B cell (primary cell): ENCODE data around the gene TOB2. TPM values are rescaled to one million over a fixed set of nuclear protein-coding genes. Genes with fewer than 3 reads are reported as not detected.
A peak's percentile ranks its signal among the peaks of the same experiment; 100 is the strongest.

ENCODE experiments used
- ATAC-seq: fragments of 200-7000 bp; cut with Tn5 transposase; one replicate; pipeline ENCODE4 v1.10.0; 2021; ENCODE audit warnings: low read depth, mild to moderate bottlenecking, moderate number of reproducible peaks, moderate library complexity
- CTCF ChIA-PET: fragments of 350-600 bp; sonication (Branson Sonifier 250); formaldehyde crosslinking; loops from one replicate; lab custom pipeline; 2021; ENCODE audit warnings: antibody characterized with exemption, inconsistent platforms; lab: Charles Lee
- POLR2A ChIA-PET: fragments of 350-600 bp; sonication (Branson Sonifier 250); formaldehyde crosslinking; loops from one replicate; lab custom pipeline; 2021; ENCODE audit warnings: antibody characterized with exemption; lab: Charles Lee
- DNase-seq: peaks from one replicate; pipeline ENCODE4 v3.0.0; 2013
- H2AFZ ChIP-seq: 2 replicates; pipeline ENCODE4 v1.6.1; 2012; ENCODE audit warnings: mild to moderate bottlenecking, low read depth, low read length; ENCODE audit not compliant: insufficient read depth, poor library complexity, severe bottlenecking
- H3K27ac ChIP-seq, 2 donors: 1 replicate in 1 of 2; 2 replicates in 1 of 2; pipeline ENCODE4 v1.5.1; 2012 to 2013; ENCODE audit warnings: low read length in 2 of 2, mild to moderate bottlenecking in 2 of 2, moderate library complexity in 1 of 2
- H3K27me3 ChIP-seq, 4 experiments: fragments of 200-600 bp in 1 of 4; sonication (generic) in 1 of 4; replicated peaks in 1 of 4; 1 replicate in 2 of 4; 2 replicates in 2 of 4; pipeline versions ENCODE4 v1.6.1 to v1.7.0; 2013 to 2016; ENCODE audit warnings: low read length in 3 of 4, mild to moderate bottlenecking in 2 of 4, mixed read lengths in 1 of 4, moderate library complexity in 1 of 4; ENCODE audit not compliant: insufficient read depth in 4 of 4, control insufficient read depth in 3 of 4; ENCODE audit errors: control extremely low read depth in 1 of 4
- H3K36me3 ChIP-seq, 2 experiments: replicated peaks in 1 of 2; 1 replicate in 1 of 2; 2 replicates in 1 of 2; pipeline versions ENCODE4 v1.6.1 to v1.7.1; 2013; ENCODE audit warnings: low read length in 1 of 2; ENCODE audit not compliant: insufficient read depth in 2 of 2, control insufficient read depth in 1 of 2; ENCODE audit errors: control extremely low read depth in 1 of 2, extremely low read depth in 1 of 2
- H3K4me1 ChIP-seq, 2 donors: fragments of 200-600 bp in 1 of 2; sonication (generic) in 1 of 2; 1 replicate in 1 of 2; 2 replicates in 1 of 2; pipeline versions ENCODE4 v1.5.1 to v1.6.1; 2013 to 2017; ENCODE audit warnings: low read length in 2 of 2; ENCODE audit not compliant: control insufficient read depth in 2 of 2, insufficient read depth in 2 of 2
- H3K4me2 ChIP-seq: replicated peaks from 2 replicates; pipeline ENCODE3; 2012; ENCODE audit warnings: mild to moderate bottlenecking, low read depth, low read length; ENCODE audit not compliant: poor library complexity, severe bottlenecking
- H3K4me3 ChIP-seq, 5 experiments: fragments of 200-600 bp in 1 of 5; sonication (generic) in 1 of 5; 1 replicate in 3 of 5; 2 replicates in 2 of 5; pipeline versions ENCODE4 v1.5.1 to v1.7.0; 2011 to 2016; ENCODE audit warnings: low read length in 4 of 5, mild to moderate bottlenecking in 4 of 5, low read depth in 2 of 5, control low read depth in 1 of 5, moderate library complexity in 1 of 5; ENCODE audit not compliant: insufficient read depth in 1 of 5; ENCODE audit errors: control extremely low read depth in 1 of 5, extremely low read depth in 1 of 5
- H3K79me2 ChIP-seq: fragments of 200-600 bp; sonication (generic); one replicate; pipeline ENCODE4 v1.6.0; 2016; ENCODE audit warnings: low read length; ENCODE audit not compliant: control insufficient read depth, insufficient read depth
- H3K9ac ChIP-seq: fragments of 200-600 bp; sonication (generic); 2 replicates; pipeline ENCODE4 v1.6.1; 2017; ENCODE audit warnings: mild to moderate bottlenecking, low read length, moderate library complexity
- H3K9me3 ChIP-seq, 3 donors: one replicate each; pipeline versions ENCODE4 v1.6.1 to v1.7.1; 2013; ENCODE audit warnings: low read length in 2 of 3; ENCODE audit not compliant: control insufficient read depth in 2 of 3, insufficient read depth in 1 of 3; ENCODE audit errors: control extremely low read depth in 1 of 3
- H4K20me1 ChIP-seq: 2 replicates; pipeline ENCODE4 v1.6.0; 2012; ENCODE audit warnings: mild to moderate bottlenecking, low read length; ENCODE audit not compliant: insufficient read depth, control insufficient read depth, poor library complexity, severe bottlenecking
- H3K27ac Mint-ChIP-seq: one replicate; pipeline ENCODE4 v1.8.0; 2021; ENCODE audit warnings: mixed read lengths
- H3K27me3 Mint-ChIP-seq: one replicate; pipeline ENCODE4 v1.8.0; 2021; ENCODE audit warnings: mixed read lengths
- H3K4me1 Mint-ChIP-seq: one replicate; pipeline ENCODE4 v1.8.0; 2021; ENCODE audit warnings: mixed read lengths
- H3K4me3 Mint-ChIP-seq: one replicate; pipeline ENCODE4 v1.8.0; 2021; ENCODE audit warnings: mixed read lengths
- H3K9me3 Mint-ChIP-seq: one replicate; pipeline ENCODE4 v1.8.0; 2022; ENCODE audit warnings: mixed read lengths; ENCODE audit not compliant: insufficient read depth
- EZH2 ChIP-seq: IDR thresholded peaks from 2 replicates; pipeline ENCODE4 v1.6.1; 2012; ENCODE audit warnings: borderline replicate concordance, low read depth, mild to moderate bottlenecking, moderate library complexity, low read length; ENCODE audit not compliant: insufficient read depth, poor library complexity, severe bottlenecking
- WGBS: methylation state at CpG from one replicate; pipeline ENCODE4 v1.1.5; 2013; ENCODE audit warnings: missing lambda C conversion rate; ENCODE audit not compliant: insufficient coverage; 5-methylcytosine and 5-hydroxymethylcytosine counted together
- intact Hi-C: fragments of 100-400 bp; cut with micrococcal nuclease; formaldehyde crosslinking; loops from one replicate; pipeline ENCODE4 v1.10.0; 2022
- polyA plus RNA-seq: library from polyadenylated mRNA; depleted of rRNA; stranded (reverse); fragments of >200 nt; gene quantifications from 2 replicates; pipeline ENCODE4 v1.2.3, GENCODE V29; 2012
- total RNA-seq, 2 donors: library from RNA; stranded (reverse); fragments of 120-200 nt in 1 of 2; gene quantifications; 1 replicate in 1 of 2; 2 replicates in 1 of 2; pipeline versions ENCODE4 v1.2.3 to v1.2.4, GENCODE V29; 2013 to 2022
- TF ChIP-seq, protein P1 (sequence below): fragments of 200-600 bp; IDR thresholded peaks from one replicate; pipeline ENCODE4 v1.8.0; 2022; ENCODE audit warnings: antibody characterized with exemption, mild to moderate bottlenecking

The TOB2 gene
- total and polyA plus RNA-seq, 2 donors (not counting 1 experiment from before 2014, with no cell fraction given) = 40.4 to 56.0 TPM

DNA sequence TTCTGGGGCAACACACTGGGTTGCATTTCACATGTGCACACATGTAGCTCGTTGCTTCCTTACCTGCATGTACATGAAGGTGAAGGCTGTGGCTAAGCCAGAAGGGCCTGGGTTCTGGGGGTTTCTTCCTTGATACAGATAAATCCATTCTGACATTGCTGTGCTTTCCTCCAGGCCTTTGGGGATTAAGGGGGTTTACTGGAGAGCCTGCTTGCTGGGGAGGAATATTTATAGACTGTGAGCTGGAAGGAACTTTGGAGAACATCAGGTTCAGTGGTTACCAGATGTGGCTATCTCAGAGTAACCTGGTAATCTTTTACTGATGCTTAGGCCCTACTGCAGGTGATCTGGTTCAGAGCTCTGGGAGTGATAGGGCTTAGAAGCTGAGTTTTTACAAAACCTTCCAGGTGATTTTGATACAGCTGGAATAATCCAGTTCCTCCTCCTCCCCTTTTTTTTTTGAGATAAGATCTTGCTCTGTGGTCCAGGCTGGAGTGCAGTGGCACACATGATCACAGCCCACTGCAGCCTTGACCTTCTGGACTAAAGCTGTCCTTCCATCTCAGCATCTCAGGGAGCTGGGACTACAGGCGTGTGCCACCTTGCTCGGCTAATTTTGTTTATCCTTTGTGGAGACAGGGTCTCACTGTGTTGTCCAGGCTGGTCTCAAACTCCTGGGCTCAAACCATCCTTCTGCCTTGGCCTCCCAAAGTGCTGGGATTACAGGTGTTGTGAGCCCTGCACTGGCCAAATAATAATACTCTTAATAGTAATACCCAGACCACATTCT lies 42.2 kb upstream of the TOB2 start:
- Histone ChIP-seq H3K36me3 (peaks cover 0 to 13% of the 10 kb centered on the region in 2 experiments), H4K20me1 (peaks cover 68% of the 10 kb centered on the region)
- no peak for DNase-seq

DNA sequence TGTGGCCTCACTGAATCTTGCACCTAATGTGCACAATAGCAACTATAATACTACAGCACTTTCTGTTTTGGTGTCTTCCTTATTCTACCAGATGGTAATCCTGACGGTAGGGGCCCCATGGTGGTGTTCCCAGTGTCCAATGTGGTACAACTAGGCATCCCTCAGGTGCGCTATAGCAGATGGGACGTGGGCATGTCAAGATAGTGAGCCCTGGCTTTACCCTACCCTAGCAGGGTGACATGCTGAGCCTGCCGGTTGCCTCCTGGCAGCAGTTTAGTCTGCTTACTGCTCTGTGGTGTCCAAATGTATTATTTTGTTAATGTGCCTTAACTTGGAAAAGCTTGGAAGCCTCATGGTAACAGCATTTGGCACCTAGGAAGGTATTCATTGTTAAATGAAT lies 41.5 kb upstream of the TOB2 start:
- H4K20me1 ChIP-seq = peaks cover 64% of the 10 kb centered on the region
- POLR2A ChIA-PET = no interaction called here
- no peaks in the 10 kb centered on the region for H3K9me3 Mint-ChIP-seq
- no peak overlapping the region for H3K27ac ChIP-seq
- H3K4me1 Mint-ChIP-seq = peaks cover 58% of the 10 kb centered on the region
- peak overlapping the region; percentile 39 for H3K27ac Mint-ChIP-seq
- no peaks in the 10 kb centered on the region for H3K9me3 ChIP-seq
- no peak overlapping the region for H3K9ac ChIP-seq
- WGBS = 93% methylated on average over 4 of the region's 4 CpGs
- no peak overlapping the region for H3K4me2 ChIP-seq
- H3K4me1 ChIP-seq = peaks cover 31 to 47% of the 10 kb centered on the region in 2 donors
- peaks cover 98% of the 10 kb centered on the region for H3K79me2 ChIP-seq
- H3K36me3 ChIP-seq = peaks cover 0 to 13% of the 10 kb centered on the region in 2 experiments
- no peak for DNase-seq
- no peak overlapping the region for H3K4me3 Mint-ChIP-seq
- H3K27me3 ChIP-seq = no peaks in the 10 kb centered on the region
- CTCF ChIA-PET = interaction anchor here (0.9 to 2.3 kb wide), 3 partner anchors 19 to 95 kb away, joined by 3 to 8 read pairs (median 5); partner anchors contain the start of genes ACO2 and PHF5A
- intact Hi-C loops = no loop called here
- H3K27me3 Mint-ChIP-seq = no peaks in the 10 kb centered on the region
- TF ChIP-seq EZH2 = no peak
- TF ChIP-seq, protein P1, sequence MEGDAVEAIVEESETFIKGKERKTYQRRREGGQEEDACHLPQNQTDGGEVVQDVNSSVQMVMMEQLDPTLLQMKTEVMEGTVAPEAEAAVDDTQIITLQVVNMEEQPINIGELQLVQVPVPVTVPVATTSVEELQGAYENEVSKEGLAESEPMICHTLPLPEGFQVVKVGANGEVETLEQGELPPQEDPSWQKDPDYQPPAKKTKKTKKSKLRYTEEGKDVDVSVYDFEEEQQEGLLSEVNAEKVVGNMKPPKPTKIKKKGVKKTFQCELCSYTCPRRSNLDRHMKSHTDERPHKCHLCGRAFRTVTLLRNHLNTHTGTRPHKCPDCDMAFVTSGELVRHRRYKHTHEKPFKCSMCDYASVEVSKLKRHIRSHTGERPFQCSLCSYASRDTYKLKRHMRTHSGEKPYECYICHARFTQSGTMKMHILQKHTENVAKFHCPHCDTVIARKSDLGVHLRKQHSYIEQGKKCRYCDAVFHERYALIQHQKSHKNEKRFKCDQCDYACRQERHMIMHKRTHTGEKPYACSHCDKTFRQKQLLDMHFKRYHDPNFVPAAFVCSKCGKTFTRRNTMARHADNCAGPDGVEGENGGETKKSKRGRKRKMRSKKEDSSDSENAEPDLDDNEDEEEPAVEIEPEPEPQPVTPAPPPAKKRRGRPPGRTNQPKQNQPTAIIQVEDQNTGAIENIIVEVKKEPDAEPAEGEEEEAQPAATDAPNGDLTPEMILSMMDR = no peak
- no peak for ATAC-seq
- H3K4me3 ChIP-seq = no peak overlapping the region
- H2AFZ ChIP-seq = no peak overlapping the region

More for the DNA sequence above, 42.2 kb upstream of the TOB2 start:
- H2AFZ ChIP-seq = no peak overlapping the region
- H3K9me3 ChIP-seq = no peaks in the 10 kb centered on the region
- CTCF ChIA-PET = interaction anchor here (0.5 to 4.3 kb wide), 6 partner anchors 10 to 773 kb away, joined by 3 to 18 read pairs (median 4); partner anchors contain the start of genes ACO2 and PHF5A
- Mint-ChIP-seq H3K9me3 (no peaks in the 10 kb centered on the region), H3K4me3 (no peak overlapping the region), H3K27ac (no peak overlapping the region), H3K4me1 (peaks cover 56% of the 10 kb centered on the region), H3K27me3 (no peaks in the 10 kb centered on the region)
- peaks cover 25 to 40% of the 10 kb centered on the region in 2 donors for H3K4me1 ChIP-seq
- no peak overlapping the region for H3K4me3 ChIP-seq
- no peak overlapping the region for H3K4me2 ChIP-seq
- H3K27me3 ChIP-seq = no peaks in the 10 kb centered on the region
- ATAC-seq = no peak
- no peak overlapping the region for H3K9ac ChIP-seq
- TF ChIP-seq, protein P1 = no peak
- no peak for TF ChIP-seq EZH2
- POLR2A ChIA-PET = no interaction called here
- H3K27ac ChIP-seq = peak overlapping the region in 1 of 2 donors; percentile 29
- WGBS = 100% methylated on average over 3 of the region's 3 CpGs
- intact Hi-C loops = no loop called here
- peaks cover 98% of the 10 kb centered on the region for H3K79me2 ChIP-seq
